Limb (tissue), 2 donors: ENCODE measurements around the gene PABPC1L.
"Not testable (repeated sequence)": the region's sequence is repeated elsewhere in the genome, so short reads cannot be mapped to it uniquely, and the experiment has no call there.

Experiments used
- DNase-seq, 2 donors: peaks; one replicate each; pipeline ENCODE4 v3.0.0-alpha.2; 2016; ENCODE audit errors: extremely low spot score in 2 of 2

Gene PABPC1L

DNA sequence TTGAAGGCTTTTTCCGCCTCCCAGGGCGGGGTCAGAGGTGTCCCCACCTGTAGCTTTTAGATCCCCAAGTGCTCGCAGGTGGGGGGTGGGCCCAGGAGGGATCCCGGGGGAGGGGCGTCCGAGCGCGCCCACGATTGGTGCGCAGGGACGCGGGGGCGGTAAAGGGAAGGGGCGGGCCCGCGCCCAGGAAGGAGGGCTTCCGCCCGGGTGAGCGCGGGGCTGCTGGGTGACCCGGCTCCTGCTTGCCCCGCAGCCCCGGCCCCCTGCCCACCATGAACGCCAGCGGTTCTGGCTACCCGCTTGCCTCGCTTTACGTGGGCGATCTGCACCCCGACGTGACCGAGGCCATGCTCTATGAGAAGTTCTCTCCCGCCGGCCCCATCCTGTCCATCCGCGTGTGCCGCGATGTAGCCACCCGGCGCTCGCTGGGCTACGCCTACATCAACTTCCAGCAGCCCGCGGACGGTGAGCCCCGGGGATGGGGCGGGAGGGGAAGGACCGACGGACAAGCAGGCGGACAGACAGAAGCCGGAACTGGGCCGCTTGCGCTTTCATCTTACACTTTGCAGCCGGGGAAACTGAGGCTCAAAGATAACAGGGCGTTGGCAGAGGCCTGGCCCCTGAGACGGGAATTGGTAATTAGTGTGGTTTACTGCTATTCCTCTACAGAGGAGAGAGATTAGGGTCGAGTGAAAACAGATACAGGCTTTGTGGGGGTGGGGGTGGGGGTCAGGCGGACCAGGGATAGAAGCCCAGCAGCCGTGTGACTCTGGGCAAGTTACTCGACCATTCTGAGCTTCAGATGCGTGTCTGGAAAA, at the start of gene PABPC1L:
Gene PABPC1L (plus strand): TSS at position 189 of the 818 bp plus-strand sequence. CDS start 84 bp downstream, at position 273.
- DNase-seq = peak; percentile 44 to 70

DNA sequence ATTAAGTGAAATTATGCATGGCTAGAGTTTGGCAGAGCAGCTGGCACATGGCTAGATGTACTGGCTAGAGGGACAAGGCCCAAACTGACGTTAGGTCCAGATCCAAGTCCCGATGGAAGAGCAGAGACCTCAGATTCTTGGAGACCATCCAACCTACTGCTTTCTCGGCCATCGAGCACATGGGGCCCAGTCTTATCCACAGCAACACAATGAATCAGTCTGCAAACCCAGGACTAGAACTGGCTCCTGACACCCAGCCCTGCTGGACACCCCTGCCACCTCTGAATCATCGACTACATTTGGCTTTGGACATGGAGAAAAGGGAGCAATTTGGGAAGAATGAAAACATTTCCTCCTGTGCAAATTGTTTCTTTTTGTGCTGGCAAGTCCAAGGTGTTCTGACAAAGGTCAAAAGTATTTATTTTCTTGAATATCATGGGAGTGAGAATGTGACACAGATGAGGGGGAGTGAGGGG, 48.3 kb upstream of the PABPC1L start:
- DNase-seq = no peak

DNA sequence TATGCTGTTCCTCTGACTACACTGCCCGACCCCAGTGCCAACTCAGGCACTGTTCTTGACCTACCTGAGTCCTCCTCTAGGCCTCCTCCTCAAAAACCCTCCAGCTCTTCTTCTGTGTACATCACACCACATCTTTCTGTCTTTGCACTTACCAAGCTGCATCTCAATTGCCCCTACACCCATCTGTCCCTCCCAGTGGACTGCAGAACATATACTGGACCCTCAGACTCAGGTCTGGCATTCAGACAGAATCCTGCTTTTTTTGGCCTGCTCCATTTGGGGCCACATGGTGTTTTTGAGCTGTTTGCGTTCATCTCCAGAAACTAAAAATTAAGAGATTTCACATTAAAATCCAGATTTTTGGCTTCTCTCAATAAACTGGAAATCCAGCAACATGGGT, 47.6 kb upstream of the PABPC1L start:
- no peak for DNase-seq

DNA sequence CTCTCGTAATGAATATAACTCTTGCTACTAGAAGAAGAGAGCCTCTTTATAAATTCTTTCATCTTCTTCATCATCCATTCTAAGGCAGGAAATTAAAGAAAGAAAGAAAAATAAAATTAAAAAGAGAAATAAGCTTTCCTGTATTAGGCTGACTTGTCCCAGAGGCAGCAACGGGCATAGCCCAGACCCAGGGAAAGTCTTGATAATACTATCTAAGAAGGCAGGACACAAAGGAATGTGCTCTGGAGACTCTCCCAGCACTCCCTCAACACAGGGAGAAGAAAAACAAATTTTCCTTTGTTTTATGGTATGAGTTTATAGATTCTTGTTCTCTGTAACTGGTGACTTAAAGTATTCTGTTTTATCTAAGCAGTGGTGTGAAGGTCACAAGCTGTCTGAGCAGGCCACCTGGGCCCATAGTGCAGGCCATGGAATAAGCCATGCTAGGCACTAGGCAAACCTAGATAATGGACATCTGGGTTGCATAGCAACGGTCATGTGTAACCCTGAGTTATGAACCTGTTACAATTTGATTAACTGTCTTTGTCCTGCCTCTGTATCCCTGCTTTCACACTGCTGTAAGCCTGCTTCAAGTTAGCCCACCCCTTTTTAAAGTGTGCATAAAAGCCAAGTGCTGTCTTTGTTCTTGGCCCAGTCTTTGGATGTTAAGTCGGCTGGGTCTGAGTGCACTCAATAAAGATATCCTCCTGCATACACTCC, 46.3 kb upstream of the PABPC1L start:
- DNase-seq = not testable (repeated sequence)

DNA sequence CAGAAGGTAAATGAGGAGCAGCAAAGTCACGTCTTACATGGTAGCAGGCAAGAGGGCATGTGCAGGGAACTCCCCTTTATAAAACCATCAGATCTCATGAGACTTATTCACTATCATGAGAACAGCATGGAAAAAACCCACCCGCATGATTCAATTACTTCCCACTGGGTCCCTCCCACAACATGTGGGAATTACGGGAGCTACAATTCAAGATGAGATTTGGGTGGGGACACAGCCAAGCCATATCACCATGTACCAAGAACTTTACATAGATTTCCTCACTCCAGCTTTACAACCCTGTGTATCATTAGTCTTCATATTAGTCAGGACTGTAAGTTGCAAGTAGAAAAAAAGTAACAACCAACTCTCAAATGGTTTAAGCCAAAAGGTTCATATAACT, 45.4 kb upstream of the PABPC1L start:
- not testable (repeated sequence) for DNase-seq

DNA sequence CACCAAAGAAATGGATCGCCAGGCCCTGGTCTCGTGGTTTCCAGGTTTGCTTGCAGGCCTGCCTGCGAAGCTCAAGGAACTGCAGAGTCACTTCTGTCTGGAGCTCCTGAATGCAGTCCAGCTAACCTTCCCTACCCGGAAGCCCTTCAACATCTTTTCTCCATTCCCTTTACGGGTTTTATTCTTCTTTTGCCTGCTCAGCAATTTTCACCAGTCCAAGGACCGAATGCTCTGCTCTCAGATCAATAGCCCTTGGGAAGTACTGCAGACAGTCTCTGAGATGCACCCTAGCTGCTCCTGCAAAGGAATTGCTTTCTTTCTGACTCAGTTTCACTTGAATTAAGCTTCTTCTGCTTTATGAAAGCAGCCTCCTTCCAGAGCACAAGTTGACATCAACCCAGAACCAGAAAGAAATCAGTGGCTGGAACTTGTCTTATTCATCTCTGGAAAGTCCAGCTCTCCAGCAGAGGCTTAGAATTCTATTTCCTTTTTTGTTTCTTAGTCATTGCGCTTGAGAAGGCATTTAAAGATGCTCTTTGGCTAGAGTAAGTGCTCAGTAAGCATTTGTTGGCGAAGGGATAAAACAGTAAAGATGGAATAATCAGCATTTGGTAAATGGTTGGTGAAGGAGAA, 43.0 kb upstream of the PABPC1L start:
- no peak for DNase-seq

DNA sequence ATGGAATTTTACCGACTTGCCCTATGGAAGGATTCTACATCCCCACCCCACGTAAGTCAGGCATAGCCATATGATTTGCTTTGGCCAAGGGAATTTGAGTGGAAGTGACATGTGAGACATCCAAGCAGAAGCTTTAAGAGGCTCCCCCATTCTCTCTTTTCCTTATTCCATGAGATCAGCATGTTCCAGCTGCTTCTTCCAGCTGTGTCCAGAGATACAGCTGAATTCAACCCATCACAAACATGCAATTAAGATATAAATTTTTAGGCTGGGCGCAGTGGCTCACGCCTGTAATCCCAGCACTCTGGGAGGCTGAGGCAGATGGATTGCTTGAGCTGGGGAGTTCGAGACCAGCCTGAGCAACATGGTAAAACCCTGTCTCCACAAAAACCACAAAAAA, 40.4 kb upstream of the PABPC1L start:
- no peak for DNase-seq

DNA sequence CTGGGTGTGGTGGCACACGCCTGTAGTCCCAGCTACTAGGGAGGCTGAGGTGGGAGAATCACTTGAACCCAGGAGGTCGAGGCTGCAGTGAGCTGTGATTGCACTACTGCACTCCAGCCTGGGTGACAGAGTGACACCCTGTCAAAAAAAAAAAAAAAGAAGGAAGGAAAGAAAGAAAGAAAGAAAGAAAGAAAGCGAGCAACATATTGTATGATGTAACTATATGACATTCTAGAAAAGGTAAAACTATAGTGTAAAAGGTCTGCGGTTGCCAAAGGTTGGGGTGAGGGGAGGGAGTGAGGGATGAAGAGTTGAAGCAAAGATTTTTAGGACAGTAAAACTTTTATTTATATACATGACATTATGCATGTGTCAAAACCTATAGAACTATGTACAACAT, 27.5 kb upstream of the PABPC1L start:
- DNase-seq = not testable (repeated sequence)

DNA sequence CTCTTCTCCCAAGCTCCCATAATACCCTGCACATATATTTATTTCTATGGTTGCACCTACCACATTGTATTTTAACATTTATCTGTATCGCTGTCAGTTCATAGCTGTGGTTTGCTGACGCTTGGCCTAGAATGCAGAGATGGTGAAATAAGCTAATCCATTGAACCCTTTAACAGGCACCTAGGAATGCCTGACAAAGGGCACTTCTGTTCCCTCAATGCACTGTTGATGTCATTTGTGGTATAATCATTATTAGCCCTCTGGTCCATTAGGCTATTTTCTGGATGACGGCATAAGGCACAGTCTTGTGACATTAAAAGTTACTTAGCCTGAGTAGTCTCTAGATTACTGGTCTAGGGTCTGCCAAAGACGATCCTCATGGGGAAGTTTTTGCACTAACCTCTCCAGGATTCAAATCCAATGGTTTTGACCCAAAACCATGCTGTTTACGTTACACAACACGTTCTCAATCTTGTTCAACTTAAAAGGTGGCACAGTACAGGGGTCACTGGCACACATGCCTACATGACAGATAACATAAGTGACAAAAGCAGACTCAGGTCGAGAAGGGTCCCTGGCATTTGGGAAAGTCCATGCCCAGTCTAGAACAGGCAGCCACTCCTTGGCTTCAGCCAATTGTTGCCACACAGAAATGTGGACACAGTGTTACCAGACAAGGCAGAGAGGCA, 26.5 kb upstream of the PABPC1L start:
- no peak for DNase-seq

DNA sequence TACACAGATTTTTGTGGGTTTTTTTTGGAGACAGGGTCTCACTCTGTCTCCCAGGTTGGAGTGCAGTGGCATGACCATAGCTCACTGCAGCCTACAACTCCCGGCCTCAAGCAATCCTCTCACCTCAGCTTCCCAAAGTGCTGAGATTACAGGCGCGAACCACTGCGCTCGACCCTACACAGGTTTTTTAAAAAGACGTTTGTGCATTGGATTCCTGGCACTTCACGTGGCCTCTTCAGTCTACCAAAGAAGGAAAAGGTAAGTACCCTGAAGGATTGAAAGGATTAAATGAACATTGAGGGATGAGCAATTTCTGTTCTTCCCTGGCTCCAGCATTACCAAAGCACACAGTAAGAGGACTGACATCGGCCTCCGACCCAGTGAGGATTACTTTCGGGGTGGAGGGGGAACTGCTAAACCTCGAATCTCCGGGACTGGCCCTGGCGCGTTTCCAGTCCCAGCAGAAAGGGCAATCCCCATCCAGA, 24.9 kb upstream of the PABPC1L start:
- no peak for DNase-seq

DNA sequence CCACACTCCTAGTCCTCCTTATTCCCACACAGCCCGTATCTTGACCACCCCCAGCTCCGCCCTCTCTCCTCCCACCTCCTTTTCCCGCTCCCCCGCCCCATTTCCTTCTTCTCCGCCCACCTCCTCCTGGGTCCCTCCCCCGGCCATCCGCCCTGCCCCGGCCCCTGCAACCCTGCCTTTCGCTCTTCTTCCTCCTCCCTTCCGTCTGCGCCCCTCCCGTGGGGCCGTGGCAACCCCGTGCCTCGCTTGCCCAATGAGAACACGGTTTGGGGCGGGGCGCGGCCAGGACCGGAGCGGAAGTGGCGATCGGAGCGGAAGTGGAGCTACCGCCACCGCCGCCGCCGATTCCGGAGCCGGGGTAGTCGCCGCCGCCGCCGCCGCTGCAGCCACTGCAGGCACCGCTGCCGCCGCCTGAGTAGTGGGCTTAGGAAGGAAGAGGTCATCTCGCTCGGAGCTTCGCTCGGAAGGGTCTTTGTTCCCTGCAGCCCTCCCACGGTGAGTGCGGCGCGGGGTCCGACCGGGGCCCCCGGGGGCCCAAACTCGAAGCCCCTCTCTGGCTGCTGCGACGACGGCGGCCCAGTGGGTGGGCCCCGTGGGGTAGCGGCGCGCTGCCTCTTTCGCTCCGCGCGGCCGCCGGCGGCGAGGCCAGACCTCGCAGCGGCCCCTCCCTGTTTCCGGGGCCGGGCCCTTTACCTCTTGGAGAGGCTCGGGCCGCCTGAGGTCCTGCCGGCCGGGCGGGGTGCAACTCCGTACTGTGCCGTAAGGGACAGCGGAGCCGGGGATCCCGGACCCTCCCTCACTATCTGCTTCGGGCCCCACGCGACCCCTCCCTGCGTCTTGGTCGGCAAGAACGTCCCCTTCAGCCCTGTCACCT, 24.2 kb upstream of the PABPC1L start, which contains the start of gene YWHAB:
Gene YWHAB (plus strand): TSS at position 314 of the 874 bp plus-strand sequence. CDS start 15,829 bp downstream, outside the sequence.
- peak; percentile 98 to 99 for DNase-seq

DNA sequence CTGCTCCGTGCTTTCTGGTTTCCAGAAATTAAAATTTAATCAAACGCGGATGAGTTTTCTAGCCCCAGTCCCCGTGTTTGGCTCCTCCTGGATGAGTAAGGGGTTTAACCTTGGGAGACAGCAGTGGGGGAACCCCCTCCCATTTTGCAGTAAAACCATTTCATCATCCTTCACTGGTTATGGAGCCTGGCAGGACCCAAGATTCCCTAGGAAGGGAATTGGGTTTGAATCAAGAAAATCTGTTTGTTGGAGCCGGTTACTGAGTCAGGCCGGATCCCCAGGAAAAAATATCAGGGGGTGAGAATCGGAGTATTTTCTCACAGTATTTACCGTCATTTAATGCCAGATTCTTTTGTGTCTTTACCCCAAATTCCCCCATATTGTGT, 23.6 kb upstream of the PABPC1L start:
- no peak for DNase-seq

DNA sequence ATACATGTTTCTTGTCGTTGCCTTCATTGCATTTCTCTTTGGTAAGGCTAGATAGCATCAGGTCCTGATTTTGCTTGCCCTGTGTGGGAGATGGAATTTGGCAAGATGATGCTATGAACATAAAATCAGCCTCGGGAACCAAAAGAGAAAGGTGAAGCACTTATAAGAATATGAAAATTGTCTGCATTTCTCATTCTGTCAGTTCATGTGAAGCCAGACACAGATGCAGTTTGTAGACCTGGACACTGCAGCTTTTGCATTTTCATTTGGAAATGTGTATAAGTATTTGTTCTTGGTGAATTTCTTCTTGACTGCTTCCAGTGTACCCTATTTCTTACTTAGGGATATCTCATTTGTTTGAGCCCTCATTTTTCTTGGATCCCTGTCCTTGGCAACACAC, 23.0 kb upstream of the PABPC1L start:
- DNase-seq = no peak

DNA sequence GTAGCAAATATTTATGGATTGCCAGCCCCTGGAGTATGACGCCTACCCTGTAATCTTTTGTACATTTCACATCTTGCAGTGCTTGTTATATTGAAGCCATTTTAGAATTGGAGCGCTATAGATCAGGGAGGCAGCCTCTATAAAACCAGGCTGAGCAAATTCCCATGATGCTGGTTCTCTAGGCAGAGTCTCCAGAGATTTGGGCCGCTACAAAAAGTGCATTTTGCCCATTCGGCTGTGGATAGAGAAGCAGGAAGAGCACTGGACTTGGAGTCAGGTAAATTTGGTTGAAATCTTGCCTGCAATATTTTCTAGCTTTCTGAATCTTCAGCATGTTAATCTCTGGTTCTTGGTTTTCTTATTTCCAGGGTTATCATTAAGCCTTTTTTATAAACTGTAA, 22.4 kb upstream of the PABPC1L start:
- DNase-seq = no peak

DNA sequence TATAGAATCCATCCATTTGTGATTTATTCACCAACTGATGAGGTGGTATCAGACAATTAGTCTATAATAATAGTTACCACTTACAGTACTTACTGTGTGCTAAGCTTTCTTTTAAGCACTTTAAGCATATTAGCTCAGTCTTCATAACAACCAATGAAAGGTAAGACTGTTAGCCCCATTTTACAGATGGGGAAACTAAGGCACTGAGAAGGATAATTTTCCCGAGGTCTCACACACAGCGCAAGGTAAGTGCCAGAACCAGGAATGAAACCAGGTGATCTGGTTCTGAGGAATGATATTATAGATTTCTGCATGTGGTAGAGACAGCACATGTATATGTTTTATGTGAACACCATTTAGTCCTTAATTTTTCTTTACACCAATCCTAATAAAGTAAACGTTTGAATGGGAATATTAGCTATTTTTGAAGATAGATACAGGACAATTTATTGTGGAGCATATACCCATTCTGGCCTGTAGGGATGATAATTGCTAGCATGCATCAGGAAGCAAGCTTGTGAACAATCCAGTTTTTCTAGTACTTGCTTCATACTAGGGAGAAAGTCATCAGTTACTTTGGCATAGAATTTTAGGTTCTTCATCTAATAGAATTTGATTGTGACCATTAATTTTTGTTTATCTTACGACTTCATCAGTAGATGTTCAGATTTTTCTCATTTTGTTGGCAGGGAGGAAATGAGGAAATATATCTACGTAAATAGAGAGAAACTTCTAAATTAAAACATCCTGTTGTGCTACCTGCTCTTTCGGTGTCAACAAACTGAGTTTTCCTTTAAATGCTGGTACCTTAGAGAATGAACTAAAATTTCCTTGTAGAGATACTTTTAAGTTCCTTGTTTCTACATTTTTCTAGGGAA, 21.4 kb upstream of the PABPC1L start:
- DNase-seq = no peak

DNA sequence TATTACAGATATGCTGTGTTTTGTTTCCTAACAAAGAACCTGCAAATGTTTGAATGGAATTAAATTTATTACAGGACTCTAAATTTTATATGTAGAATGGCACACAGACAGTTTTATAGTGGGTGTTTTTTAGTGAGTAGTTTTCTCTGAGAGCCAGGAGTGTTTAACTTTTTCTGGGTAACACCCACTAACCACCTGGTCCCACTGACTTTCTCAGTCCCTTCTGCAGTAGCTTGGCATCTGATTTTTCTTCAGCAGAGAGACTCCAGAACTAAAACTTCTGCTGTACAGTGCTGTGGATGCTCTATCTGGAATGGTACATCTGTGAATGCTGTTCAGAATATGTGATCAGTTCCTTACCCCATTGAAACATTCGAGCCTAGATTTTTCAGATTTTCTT, 18.0 kb upstream of the PABPC1L start:
- no peak for DNase-seq

DNA sequence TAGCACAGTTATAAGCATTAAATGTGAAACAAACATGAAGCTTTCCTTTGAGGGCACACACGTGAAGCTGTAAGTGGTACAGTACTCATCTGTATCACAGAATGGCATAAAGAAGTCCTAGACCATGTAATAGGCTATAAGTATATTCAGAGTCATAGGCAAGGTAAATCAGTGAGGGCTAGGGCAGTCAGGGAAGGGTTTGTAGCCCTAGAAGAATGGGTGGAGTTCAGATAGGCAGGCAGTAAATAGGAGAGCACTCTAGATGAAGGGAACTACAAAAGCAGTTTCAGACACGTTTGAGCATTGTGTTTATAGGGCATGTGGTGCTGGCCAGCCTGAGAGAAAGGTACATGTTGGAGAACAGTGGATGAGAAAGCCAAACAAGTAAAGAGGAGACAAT, 14.9 kb upstream of the PABPC1L start:
- no peak for DNase-seq

DNA sequence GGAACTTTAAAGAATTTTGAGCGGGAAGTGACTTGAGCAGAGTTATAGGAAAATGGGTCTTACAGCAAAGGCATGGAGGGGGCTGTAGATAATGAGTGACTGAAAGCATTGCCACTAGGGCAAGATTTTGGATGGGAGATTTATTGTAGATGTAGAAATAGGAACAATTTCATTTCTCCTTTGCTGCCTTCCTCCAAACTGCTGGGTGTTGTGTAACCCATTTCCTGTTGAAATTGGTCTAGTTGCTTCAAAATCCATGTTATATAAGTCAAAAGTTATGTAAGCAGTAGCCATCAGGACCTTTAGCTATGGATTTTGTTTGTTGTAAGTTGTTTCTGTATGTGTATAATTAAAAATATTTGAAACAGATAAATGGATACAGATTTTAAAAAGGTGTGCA, 13.3 kb upstream of the PABPC1L start:
- no peak for DNase-seq

DNA sequence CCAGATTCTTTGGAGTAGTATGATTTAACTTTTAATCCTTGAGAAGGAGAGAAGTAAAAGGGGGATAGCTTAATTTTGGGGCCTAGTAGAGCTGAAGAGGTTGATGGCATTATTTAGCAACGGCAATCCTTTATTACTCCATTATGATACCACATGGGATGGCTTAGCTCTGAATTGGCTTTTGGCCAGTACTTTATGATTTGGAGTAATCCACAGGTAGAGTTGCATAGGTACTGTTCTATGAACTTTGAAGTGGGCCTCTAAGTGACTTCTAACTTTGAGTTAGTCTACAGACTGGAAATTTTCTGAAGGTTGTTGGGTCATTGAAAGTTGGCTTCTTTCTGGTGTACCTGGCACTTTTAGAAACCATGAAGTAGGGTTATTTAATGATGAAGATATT, 12.7 kb upstream of the PABPC1L start:
- DNase-seq = no peak
